Measurements from ENCODE around the gene MYBPHL.

Gene MYBPHL

DNA sequence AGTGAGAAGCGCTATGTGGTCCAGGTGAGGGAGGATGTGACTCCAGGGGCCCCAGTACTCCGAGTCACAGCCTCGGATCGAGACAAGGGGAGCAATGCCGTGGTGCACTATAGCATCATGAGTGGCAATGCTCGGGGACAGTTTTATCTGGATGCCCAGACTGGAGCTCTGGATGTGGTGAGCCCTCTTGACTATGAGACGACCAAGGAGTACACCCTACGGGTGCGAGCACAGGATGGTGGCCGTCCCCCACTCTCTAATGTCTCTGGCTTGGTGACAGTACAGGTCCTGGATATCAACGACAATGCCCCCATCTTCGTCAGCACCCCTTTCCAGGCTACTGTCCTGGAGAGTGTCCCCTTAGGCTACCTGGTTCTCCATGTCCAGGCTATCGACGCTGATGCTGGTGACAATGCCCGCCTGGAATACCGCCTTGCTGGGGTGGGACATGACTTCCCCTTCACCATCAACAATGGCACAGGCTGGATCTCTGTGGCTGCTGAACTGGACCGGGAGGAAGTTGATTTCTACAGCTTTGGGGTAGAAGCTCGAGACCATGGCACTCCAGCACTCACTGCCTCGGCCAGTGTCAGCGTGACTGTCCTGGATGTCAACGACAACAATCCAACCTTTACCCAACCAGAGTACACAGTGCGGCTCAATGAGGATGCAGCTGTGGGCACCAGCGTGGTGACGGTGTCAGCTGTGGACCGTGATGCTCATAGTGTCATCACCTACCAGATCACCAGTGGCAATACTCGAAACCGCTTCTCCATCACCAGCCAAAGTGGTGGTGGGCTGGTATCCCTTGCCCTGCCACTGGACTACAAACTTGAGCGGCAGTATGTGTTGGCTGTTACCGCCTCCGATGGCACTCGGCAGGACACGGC, 55.3 kb downstream of the MYBPHL start:
- TF ChIP-seq GATA3 (IDR thresholded peaks at IDR 0.05; ENCODE audit: low read depth, low read length) (no peak), GATA2 (IDR thresholded peaks at IDR 0.05; ENCODE audit: low read depth, low read length) (no peak)

DNA sequence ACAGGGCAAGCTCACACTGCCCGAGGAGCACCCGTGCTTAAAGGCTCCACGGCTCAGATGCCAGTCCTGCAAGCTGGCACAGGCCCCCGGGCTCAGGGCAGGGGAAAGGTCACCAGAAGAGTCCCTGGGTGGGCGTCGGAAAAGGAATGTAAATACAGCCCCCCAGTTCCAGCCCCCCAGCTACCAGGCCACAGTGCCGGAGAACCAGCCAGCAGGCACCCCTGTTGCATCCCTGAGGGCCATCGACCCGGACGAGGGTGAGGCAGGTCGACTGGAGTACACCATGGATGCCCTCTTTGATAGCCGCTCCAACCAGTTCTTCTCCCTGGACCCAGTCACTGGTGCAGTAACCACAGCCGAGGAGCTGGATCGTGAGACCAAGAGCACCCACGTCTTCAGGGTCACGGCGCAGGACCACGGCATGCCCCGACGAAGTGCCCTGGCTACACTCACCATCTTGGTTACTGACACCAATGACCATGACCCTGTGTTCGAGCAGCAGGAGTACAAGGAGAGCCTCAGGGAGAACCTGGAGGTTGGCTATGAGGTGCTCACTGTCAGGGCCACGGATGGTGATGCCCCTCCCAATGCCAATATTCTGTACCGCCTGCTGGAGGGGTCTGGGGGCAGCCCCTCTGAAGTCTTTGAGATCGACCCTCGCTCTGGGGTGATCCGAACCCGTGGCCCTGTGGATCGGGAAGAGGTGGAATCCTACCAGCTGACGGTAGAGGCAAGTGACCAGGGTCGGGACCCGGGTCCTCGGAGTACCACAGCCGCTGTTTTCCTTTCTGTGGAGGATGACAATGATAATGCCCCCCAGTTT, 56.1 kb downstream of the MYBPHL start:
- no peak for TF ChIP-seq GATA3 (IDR thresholded peaks at IDR 0.05; ENCODE audit: low read depth, low read length)
- no peak for TF ChIP-seq GATA2 (IDR thresholded peaks at IDR 0.05; ENCODE audit: low read depth, low read length)

DNA sequence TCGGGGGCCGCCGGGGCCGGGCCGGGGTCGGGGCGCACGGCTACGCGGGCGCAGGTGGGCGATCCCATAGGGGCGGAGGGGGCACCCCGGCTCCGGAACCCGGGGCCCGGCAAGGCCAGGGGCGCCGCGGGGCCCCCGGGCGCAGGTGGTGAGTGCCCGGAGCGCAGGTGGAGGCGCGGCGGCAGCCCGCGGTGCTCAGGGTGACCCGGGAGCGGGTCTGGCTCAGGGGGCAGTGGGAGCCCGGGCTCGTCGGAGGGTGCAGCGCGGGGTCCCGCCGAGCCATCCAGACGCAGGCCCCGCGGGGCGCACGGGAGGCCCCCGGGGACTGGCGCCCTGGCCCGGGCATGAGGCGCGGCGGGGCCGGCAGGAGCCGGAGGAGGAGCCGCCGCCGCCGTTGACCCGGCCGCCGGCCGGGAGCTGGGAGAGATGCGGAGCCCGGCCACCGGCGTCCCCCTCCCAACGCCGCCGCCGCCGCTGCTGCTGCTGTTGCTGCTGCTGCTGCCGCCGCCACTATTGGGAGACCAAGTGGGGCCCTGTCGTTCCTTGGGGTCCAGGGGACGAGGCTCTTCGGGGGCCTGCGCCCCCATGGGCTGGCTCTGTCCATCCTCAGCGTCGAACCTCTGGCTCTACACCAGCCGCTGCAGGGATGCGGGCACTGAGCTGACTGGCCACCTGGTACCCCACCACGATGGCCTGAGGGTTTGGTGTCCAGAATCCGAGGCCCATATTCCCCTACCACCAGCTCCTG, 57.0 kb downstream of the MYBPHL start:
- no peak for TF ChIP-seq GATA2 (IDR thresholded peaks at IDR 0.05; ENCODE audit: low read depth, low read length)
- TF ChIP-seq GATA3 (IDR thresholded peaks at IDR 0.05; ENCODE audit: low read depth, low read length), result no peak

DNA sequence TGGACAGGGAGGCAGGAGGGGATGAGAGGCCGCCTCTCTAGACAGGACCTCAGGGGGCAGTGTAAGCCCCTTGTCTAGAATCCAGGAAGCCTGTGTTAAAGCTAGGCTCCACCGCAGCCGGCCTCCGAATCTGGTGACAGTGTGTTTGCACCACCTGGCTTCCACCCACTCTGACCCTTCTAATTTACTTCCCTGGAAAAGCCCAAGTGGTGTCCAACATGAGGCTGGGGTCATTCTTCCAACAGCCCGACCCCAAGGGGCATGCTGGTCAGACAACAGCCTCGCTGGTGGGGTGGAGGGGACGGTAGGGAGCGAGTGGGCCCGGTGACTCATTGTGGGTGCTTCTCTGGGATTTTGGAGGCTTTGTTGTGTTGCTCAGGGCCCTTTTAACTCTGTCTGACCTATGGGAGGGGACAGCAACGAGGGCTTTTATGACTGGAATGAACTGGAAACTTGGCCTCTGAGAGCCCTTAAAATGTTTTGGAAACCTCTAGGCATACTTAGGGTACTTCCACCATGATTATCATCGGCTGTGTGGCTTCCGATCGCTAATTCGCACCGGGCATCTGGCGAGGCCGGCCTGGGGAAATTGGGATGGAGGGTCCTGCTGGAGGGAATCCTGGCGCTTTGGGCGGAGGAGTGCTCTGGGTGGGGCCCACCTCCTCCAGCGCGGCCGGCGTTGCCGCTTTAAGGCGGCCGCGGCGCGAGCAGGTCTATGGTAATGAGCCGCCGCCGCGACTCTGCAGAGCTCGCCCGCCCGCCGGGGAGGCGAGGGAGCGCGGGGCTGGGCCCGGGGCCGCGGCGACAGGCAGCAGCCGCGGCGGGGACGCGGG, 57.8 kb downstream of the MYBPHL start, which contains the start of gene CELSR2:
CELSR2 (plus strand) TSS at position 743 of the 833 bp plus-strand sequence. CDS start 541 bp downstream, outside the sequence.
- TF ChIP-seq GATA2 (IDR thresholded peaks at IDR 0.05; ENCODE audit: low read depth, low read length), result no peak
- TF ChIP-seq GATA3 (IDR thresholded peaks at IDR 0.05; ENCODE audit: low read depth, low read length), result no peak

DNA sequence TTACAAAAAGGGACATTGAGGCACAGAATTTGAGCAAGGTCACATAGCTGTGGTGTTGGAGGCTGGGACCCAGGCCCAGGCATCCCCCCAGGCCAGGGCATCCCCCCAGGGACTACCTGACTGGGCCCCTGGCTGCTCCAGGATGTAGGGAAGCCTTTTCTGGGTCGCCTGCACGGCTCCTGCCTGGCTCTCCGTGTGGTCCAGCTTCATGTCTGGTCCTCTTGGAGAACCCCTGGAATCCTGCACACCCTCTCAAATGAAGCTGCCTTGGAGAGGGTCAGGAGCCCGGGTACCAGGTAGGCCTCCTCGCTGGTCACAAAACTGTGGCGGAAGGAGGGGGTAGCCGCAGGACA, 58.4 kb downstream of the MYBPHL start:
- TF ChIP-seq GATA2 (IDR thresholded peaks at IDR 0.05; ENCODE audit: low read depth, low read length) (no peak), GATA3 (IDR thresholded peaks at IDR 0.05; ENCODE audit: low read depth, low read length) (no peak)

DNA sequence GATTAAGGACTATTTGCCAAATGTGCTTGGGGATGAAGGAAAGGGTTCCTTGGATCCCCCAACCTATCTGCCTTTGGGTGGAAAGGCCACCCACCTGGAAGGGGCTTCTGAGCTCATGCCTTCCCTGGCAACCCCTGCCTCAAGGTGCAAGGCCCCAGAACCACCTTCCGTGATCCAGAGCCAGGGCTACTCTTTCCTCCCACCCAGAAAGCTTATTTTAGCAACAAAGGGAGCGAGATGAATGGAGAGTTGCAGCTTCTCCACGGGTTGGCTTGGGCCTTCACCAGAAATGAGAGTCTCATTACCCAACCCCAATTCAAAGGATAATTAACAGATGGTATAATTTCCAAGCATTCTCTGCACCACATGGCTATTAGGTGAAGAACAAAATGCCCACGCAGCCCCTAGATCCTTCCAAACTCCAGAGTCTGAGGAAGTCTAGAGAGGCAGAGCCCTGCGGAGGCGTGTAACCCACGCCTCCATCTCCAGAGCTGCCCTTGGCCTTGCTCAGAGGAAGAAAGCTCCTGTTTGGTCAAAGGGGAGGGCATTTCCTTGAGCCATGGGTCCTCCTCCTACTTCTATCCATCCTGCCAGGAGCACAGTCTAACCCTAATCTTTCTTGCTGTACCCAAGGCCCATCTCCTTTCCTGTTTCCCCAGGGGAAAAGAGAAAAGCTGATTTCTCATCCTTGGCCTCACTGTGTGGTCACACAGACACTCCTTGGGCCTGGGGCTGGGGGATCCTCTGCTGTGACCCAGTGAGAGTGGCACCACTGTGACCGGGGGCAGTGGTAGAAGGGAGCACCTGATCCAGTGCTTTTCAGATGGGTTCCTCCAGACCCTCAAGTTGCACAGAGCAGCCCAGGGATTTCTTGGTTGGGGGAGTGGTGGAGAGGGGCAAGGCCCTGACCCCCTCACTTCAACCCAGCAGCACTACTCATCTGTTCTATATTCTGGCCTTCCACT, 59.1 kb downstream of the MYBPHL start:
- no peak for TF ChIP-seq GATA3 (IDR thresholded peaks at IDR 0.05; ENCODE audit: low read depth, low read length)
- no peak for TF ChIP-seq GATA2 (IDR thresholded peaks at IDR 0.05; ENCODE audit: low read depth, low read length)

DNA sequence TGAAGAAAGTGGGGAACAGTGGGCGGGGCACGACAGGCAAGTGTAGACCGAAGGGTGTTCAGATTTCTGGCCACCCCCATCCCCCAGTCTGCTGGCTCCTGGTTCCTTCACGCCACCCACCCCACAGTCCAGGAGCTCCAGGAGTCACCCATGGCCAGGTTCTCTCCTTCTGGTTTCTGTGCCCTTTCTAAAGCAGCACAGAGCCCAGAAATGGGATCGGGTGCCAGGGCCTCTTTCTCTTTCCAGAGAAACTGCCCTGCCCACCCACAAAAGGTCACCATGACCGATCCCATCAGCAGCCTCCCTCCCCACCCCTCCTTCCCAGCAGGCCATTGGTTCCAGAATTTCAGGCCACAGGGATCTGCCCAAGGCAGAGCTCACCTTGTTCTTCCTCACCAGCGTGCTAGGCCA, 60.7 kb downstream of the MYBPHL start:
- no peak for TF ChIP-seq GATA3 (IDR thresholded peaks at IDR 0.05; ENCODE audit: low read depth, low read length)
- TF ChIP-seq GATA2 (IDR thresholded peaks at IDR 0.05; ENCODE audit: low read depth, low read length), result no peak

DNA sequence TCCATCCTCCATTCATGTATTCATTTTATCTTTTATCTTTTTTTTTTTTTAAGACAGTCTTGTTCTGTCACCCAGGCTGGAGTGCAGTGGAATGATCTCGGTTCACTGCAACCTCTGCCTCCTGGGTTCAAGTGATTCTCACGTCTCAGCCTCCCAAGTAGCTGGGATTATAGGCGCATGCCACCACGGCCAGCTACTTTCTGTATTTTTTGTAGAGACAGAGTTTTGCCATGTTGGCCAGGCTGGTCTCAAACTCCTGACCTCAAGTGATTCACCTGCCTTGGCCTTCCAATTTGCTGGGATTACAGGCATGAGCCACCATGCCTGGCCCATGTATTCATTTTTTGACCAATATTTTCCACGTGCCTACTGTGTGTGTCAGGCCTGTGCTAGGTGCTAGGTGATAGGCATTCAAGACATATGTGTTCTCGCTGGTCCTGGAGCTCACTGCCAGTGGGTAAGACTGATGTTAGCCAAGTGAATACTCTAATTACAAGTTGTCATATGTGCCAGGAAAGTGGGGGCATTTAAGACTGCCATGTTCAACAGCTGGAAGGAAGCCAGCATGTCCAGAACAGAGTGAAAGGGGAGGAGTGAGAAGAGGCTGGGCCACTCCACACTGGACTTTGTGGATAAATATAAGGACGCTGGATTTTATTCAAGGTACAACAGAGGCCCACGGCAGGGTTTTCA, 62.8 kb downstream of the MYBPHL start:
- TF ChIP-seq GATA3 (IDR thresholded peaks at IDR 0.05; ENCODE audit: low read depth, low read length), result no peak
- no peak for TF ChIP-seq GATA2 (IDR thresholded peaks at IDR 0.05; ENCODE audit: low read depth, low read length)

DNA sequence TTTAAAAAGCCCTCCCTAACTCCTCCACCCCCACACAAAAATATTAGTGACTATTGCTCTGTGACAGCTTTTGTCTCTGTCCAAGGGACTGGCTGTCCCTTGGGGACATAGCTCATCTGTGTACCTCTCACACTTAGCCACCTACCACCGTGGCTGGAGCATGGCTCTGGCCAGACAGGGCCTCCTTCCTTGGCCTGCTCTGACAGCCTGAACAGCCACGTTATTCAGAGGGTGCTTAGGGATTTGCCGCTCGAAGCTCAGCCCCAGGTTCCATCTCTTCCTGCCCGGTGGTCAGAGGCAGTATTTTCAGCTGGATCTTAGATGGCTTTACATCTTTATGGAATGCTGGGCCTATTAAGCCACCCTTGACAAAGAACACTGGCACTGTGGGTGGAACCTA, 63.6 kb downstream of the MYBPHL start:
- TF ChIP-seq GATA2 (IDR thresholded peaks at IDR 0.05; ENCODE audit: low read depth, low read length) (no peak), GATA3 (IDR thresholded peaks at IDR 0.05; ENCODE audit: low read depth, low read length) (no peak)

DNA sequence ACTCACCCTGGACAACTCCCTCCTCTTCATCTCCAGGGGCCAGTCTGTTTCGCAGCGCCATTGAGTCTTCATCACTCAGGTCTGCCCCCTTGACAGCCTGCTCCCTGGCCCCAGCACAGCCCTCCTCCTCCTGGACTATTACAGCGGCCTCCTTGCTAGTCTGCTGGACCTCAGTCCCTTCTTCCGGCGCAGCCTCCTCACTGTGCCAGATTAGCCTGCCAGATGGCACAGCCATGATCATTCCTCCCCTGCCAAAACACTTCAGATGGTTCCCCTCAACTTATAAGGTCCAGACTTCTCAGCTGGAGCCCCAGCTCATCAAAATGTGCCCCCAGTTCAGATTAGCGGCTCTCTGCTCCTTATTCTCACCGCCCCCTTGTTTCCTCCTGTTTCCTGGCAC, 64.4 kb downstream of the MYBPHL start:
- TF ChIP-seq GATA3 (IDR thresholded peaks at IDR 0.05; ENCODE audit: low read depth, low read length), result no peak
- TF ChIP-seq GATA2 (IDR thresholded peaks at IDR 0.05; ENCODE audit: low read depth, low read length), result no peak

Data from SH-SY5Y (cell line).